T-helper 1 cell treated with Interleukin-12 subunit alpha and Interleukin-12 subunit beta and Interleukin-4 antibody, amounts not matched to agents 30 μg/mL and 1 μg/mL, for 36 hours (primary cell): ENCODE results near the gene WDFY4.

Experiments
- H3K27ac Mint-ChIP-seq: one replicate; pipeline ENCODE4 v1.8.0; 2021; ENCODE audit warnings: mild to moderate bottlenecking, mixed read lengths
- H3K27me3 Mint-ChIP-seq: one replicate; pipeline ENCODE4 v1.8.0; 2021; ENCODE audit warnings: low read depth, mixed read lengths
- H3K36me3 Mint-ChIP-seq: one replicate; pipeline ENCODE4 v1.8.0; 2021; ENCODE audit warnings: low read depth, mixed read lengths
- H3K4me1 Mint-ChIP-seq: one replicate; pipeline ENCODE4 v1.8.0; 2021; ENCODE audit warnings: low read depth, mixed read lengths
- H3K4me3 Mint-ChIP-seq: one replicate; pipeline ENCODE4 v1.8.0; 2021; ENCODE audit warnings: mild to moderate bottlenecking, moderate library complexity, mixed read lengths
- H3K9me3 Mint-ChIP-seq: one replicate; pipeline ENCODE4 v1.8.0; 2021; ENCODE audit warnings: mixed read lengths

Gene WDFY4

DNA sequence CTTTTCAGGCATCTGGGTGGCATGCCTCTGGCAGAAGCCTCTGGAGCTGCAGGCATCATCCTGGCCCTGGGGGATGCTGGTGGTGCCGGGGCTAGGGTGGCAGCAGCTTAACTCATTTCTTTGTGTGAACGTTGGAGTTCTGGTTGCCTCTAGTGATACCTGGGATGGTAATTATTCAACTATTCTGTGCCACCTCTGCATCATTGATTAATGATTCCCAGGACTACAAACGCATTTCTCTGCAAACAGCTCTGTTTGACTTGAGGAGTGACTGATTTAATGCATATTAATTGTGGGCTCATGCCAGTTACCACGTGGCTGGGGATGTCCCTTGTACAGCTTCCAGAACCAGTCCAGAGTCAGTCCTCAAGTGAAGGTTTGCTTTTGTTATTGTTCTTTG lies 199.0 kb downstream of the WDFY4 start:
- Mint-ChIP-seq H3K27ac (no peak overlapping the region), H3K4me1 (no peaks in the 10 kb centered on the region), H3K4me3 (no peak overlapping the region), H3K36me3 (no peaks in the 10 kb centered on the region), H3K27me3 (no peaks in the 10 kb centered on the region), H3K9me3 (no peaks in the 10 kb centered on the region)

DNA sequence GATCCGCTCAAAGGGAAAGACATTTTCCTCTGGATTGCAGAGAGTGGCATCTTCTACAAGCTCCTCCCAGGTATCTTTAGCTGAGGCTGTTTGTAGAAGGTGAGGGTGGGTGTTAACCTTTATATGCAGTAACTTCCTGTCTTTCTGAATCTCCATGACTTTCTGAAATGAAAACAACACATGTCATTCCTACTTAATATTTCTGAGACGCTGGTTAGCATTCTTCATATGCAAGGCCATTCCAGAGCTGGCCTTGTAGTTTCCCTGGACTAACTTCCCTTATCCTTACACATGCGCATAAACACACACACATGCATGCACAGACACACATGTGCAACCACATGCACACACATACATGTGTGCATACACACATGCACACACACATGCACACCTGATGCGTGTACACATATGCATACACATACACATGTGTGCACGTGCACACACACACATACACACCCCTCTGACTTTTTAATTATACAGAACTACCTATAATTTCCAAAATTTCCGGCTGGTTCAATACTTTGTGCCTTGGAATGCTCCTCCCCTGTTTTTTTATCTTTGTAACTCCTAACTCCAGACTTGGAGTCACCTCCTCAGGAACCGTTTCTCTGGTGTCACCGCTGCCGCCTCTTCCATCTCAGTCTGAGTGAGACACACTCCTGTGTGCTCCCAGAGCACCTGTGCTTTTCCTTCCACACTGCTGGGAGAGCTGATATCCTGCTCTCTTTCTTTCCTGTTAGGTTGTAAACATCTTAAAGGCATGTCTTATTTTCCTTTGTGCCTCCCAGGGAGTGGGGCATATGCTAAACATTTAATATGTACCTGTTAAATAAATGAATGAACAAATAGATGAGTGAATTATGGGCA lies 199.7 kb downstream of the WDFY4 start:
- Mint-ChIP-seq H3K27ac (no peak overlapping the region), H3K27me3 (no peaks in the 10 kb centered on the region), H3K9me3 (no peaks in the 10 kb centered on the region), H3K4me3 (no peak overlapping the region), H3K4me1 (no peaks in the 10 kb centered on the region), H3K36me3 (no peaks in the 10 kb centered on the region)

DNA sequence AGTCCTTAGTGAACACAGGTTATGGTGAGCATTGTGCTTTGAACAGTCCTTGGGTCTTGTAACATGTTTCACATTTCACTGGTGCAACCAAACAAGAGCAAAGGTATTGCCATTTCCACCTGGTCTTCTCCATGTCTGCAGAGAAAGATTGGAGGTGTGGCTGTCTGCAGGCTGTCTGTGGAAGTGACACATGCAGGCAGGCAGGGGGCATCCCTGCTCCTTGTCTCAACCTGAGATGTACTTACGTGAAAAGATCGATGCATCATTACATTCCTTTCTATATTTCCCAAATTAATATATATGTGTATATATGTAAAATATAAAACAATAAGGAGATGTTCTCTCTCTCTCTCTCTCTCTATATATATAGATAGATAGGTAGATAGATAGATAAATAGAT lies 200.7 kb downstream of the WDFY4 start:
- H3K36me3 Mint-ChIP-seq, result no peaks in the 10 kb centered on the region
- no peaks in the 10 kb centered on the region for H3K4me1 Mint-ChIP-seq
- no peaks in the 10 kb centered on the region for H3K27me3 Mint-ChIP-seq
- no peak overlapping the region for H3K4me3 Mint-ChIP-seq
- H3K9me3 Mint-ChIP-seq, result no peaks in the 10 kb centered on the region
- no peak overlapping the region for H3K27ac Mint-ChIP-seq

DNA sequence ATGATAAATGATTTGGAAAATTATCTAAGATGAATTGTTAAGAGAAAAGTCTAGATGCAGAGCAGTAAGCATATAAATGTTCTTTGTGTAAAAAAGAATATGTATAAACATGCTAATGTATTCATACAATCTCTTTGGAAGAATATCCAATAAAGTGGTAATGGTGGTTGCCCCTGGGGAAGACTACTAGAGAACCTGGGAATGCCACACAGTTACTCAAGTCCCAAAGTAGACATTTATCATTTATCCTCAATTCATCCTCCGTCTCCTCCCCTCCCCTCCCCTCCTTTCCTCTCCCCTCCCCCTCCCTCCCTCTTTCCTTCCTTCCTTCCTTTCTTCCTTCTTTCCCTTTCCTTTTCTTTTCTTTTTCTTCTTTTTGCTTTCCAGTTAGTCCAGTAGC lies 203.3 kb downstream of the WDFY4 start:
- Mint-ChIP-seq H3K4me1 (no peaks in the 10 kb centered on the region), H3K27me3 (no peaks in the 10 kb centered on the region), H3K9me3 (no peaks in the 10 kb centered on the region), H3K27ac (no peak overlapping the region), H3K36me3 (no peaks in the 10 kb centered on the region), H3K4me3 (no peak overlapping the region)

- no peaks in the 10 kb centered on the region for H3K36me3 Mint-ChIP-seq
- H3K4me1 Mint-ChIP-seq, result no peaks in the 10 kb centered on the region
- H3K4me3 Mint-ChIP-seq, result no peak overlapping the region
- H3K9me3 Mint-ChIP-seq, result no peaks in the 10 kb centered on the region
- H3K27me3 Mint-ChIP-seq, result no peaks in the 10 kb centered on the region
- H3K27ac Mint-ChIP-seq, result no peak overlapping the region
Measured at GRCh38 chr10:48890888-48891850, 206.5 kb downstream of the WDFY4 start.

DNA sequence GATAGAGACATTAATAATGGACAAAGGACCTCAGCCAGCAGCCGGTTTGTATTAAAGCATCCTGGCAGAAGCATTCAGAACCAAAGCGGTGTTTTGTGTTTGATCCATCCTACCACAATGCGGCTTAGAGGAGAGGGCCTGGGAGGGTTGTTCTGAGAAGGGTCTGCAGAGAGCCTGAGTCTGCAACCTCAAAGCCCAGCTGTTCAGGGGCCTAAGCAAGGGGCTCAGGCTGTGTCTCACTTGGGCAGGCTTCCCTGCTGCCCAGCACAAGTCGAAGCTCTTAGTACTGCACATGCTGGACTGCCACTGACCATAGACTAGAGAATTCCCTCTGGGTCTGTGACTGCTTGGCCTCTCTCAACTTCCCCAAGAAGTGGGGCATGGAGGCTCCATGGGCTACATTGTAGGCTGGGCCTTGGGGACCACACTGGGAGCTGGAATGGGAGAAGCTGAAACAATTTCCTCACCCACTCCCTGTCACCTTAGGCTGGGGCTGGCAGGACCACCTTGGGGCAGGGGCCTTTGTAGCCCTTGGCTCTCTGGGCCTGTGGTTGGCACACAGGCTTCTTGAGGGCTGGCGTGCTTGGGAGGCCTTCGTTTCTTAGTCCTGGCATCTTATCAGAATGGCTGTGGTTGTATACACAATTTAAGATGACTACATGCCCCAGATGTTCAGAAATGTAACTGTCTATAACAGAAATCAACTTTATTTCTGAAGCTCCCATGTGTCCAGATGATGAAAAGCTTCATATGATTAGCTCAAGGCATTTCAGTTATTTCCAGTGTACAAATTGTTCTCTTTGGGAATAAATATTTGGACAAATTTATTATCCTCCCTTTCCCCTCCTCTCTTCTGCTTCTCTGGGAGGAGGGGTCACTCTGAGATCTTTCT lies 210.5 kb downstream of the WDFY4 start:
- Mint-ChIP-seq H3K9me3 (no peaks in the 10 kb centered on the region), H3K27me3 (no peaks in the 10 kb centered on the region), H3K27ac (no peak overlapping the region), H3K36me3 (no peaks in the 10 kb centered on the region), H3K4me1 (no peaks in the 10 kb centered on the region), H3K4me3 (no peak overlapping the region)

DNA sequence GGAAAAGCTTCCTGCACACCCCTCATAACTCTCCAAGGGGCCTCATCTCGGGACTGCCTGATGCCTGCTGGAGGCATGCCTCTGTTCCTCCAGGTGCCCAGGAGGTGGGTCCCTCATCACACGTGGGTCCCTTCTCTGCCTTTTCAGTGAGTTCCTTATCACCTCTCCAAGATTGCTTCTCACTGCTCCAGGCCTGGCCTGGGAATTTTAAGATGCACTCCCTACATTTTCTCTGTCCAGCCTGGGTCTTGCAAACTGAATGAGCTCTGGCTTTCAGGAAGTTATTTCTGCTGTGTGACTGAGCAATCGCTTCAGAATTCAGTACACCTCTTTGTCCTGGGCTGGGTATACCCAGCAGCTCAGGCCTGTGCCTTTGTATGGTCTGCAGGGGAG lies 211.1 kb downstream of the WDFY4 start:
- Mint-ChIP-seq H3K36me3 (no peaks in the 10 kb centered on the region), H3K27me3 (no peaks in the 10 kb centered on the region), H3K4me3 (no peak overlapping the region), H3K27ac (no peak overlapping the region), H3K9me3 (no peaks in the 10 kb centered on the region), H3K4me1 (no peaks in the 10 kb centered on the region)

DNA sequence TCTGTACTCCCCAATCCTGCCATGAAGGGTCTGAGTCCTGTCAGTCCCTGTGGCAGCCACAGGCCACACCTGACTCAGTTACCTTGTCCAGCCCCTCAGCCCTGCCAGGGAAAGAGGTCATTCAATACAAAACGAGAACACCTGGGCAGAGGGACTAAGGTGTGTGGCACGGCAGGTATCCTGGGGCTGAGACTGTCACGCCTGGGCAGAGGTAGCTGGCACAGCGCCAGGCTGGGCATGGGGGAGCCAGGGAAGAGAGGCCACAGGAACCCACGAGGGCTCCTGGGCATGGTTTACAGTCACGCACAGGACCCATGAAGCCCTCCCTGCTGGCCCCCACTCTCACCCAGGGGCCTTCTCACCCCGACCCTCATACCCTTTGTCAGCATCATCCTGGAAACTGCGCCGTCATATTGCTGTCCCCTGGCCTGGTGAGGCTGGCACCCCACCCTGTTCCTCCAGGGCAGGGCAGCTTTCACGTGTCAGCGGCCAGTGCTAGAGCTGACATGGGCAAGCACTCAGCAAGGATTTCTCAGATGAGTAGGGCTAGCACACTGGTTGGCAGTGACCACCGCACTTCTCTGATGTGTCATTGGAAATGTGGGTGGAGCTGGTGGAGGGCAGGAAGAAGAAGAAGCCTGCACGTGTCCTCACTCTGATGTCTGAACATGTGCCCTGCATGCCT lies 212.2 kb downstream of the WDFY4 start:
- Mint-ChIP-seq H3K27ac (no peak overlapping the region), H3K9me3 (no peaks in the 10 kb centered on the region), H3K4me3 (no peak overlapping the region), H3K36me3 (no peaks in the 10 kb centered on the region), H3K4me1 (no peaks in the 10 kb centered on the region), H3K27me3 (no peaks in the 10 kb centered on the region)

DNA sequence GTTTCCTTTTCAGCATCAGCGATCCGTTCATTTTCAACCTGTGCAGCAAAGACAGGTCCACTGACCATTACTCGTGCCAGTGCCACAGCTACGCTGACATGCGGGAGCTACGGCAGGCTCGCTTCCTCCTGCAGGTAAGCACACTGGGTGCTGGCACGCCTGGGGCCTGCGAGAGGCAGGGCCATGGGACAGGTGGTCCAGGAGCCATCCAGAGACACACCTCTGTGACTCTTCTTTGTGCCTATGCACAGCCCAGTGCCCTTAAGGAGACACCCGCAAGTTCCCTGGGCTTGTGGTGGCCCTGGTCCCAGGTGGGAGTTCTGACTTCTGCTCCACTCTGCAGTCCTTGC lies 212.7 kb downstream of the WDFY4 start:
- no peaks in the 10 kb centered on the region for H3K9me3 Mint-ChIP-seq
- no peaks in the 10 kb centered on the region for H3K4me1 Mint-ChIP-seq
- H3K27me3 Mint-ChIP-seq, result no peaks in the 10 kb centered on the region
- H3K4me3 Mint-ChIP-seq, result no peak overlapping the region
- no peaks in the 10 kb centered on the region for H3K36me3 Mint-ChIP-seq
- H3K27ac Mint-ChIP-seq, result no peak overlapping the region

DNA sequence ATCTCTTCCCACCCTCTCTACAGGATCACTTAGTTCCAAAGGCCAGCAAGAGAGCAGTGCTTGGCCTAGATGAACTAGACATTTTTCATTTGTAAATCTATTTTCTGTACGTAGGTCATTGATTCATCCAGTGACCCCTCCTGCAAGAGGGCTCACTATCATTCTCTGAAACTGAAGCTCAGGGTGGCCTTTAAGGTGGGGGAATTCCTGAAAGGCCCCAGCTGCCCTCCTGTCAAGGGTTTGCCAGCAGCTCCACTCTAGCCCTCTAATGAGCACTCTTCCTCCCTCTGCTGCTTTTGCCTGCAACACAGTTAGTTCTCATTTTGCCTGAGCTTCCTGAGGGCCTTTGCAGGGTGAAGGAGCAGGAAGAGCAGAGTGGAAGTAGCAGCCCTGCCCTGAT lies 213.8 kb downstream of the WDFY4 start:
- Mint-ChIP-seq H3K9me3 (no peaks in the 10 kb centered on the region), H3K4me3 (no peak overlapping the region), H3K27me3 (no peaks in the 10 kb centered on the region), H3K36me3 (no peaks in the 10 kb centered on the region), H3K27ac (no peak overlapping the region), H3K4me1 (no peaks in the 10 kb centered on the region)

GRCh38 chr10:48899781-48900180 lies 215.1 kb downstream of the WDFY4 start:
- Mint-ChIP-seq H3K4me1 (no peaks in the 10 kb centered on the region), H3K9me3 (no peaks in the 10 kb centered on the region), H3K27me3 (no peaks in the 10 kb centered on the region), H3K4me3 (no peak overlapping the region), H3K27ac (no peak overlapping the region), H3K36me3 (no peaks in the 10 kb centered on the region)

DNA sequence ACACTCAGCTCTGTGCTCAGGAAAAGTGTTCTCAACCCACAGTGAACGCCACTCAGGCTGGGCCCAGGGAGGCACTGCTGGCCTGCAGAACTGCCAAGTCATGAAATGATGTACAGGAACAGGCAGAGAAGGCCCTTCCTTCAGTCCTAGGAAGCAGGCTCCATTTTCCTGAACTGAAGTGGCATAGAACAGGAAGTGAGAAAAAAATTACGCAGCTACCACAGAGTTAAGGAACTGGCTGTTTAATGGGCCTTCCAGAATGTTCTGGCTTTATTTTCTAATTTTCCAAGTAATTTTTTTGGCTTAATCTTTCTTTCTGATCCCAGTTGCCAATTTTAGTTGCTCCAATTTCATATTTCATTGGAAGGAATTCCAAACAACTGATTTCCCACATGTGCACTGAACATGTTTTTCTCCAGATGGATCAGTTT lies 215.7 kb downstream of the WDFY4 start:
- Mint-ChIP-seq H3K36me3 (no peaks in the 10 kb centered on the region), H3K9me3 (no peaks in the 10 kb centered on the region), H3K4me3 (no peak overlapping the region), H3K4me1 (no peaks in the 10 kb centered on the region), H3K27me3 (no peaks in the 10 kb centered on the region), H3K27ac (no peak overlapping the region)

- Mint-ChIP-seq H3K27ac (no peak overlapping the region), H3K9me3 (no peaks in the 10 kb centered on the region), H3K4me3 (no peak overlapping the region), H3K4me1 (no peaks in the 10 kb centered on the region), H3K27me3 (no peaks in the 10 kb centered on the region), H3K36me3 (no peaks in the 10 kb centered on the region)
Measured at GRCh38 chr10:48901319-48901718, 216.6 kb downstream of the WDFY4 start.

- H3K27me3 Mint-ChIP-seq, result no peaks in the 10 kb centered on the region
- no peaks in the 10 kb centered on the region for H3K4me1 Mint-ChIP-seq
- no peak overlapping the region for H3K4me3 Mint-ChIP-seq
- H3K27ac Mint-ChIP-seq, result no peak overlapping the region
- H3K36me3 Mint-ChIP-seq, result no peaks in the 10 kb centered on the region
- no peaks in the 10 kb centered on the region for H3K9me3 Mint-ChIP-seq
Measured at GRCh38 chr10:48902096-48902495, 217.4 kb downstream of the WDFY4 start.
